ENCODE results near the gene SPINK4.

The SPINK4 gene

GRCh38 chr9:33263131-33264002, 23.4 kb downstream of the SPINK4 start:
- DNase-seq: peak; percentile 6 to 20

- peak; percentile 23 to 26 for DNase-seq
These were observed 24.1 kb downstream of the SPINK4 start for GRCh38 chr9:33264003-33264472.

- DNase-seq: peak; percentile 100
These were observed 24.7 kb downstream of the SPINK4 start, which contains the start of the genes BAG1 and CHMP5 for GRCh38 chr9:33264473-33265177. BAG1 (minus strand) TSS chr9:33264708. CHMP5 (plus strand) TSS chr9:33265049; CDS start chr9:33265079, 30 bp downstream.

- no peak for DNase-seq
These were observed 25.4 kb downstream of the SPINK4 start for GRCh38 chr9:33265211-33265865.

GRCh38 chr9:33267151-33267767, 27.3 kb downstream of the SPINK4 start:
- no peak for DNase-seq

- no peak for DNase-seq
These were observed 30.2 kb downstream of the SPINK4 start for GRCh38 chr9:33270146-33270545.

DNA sequence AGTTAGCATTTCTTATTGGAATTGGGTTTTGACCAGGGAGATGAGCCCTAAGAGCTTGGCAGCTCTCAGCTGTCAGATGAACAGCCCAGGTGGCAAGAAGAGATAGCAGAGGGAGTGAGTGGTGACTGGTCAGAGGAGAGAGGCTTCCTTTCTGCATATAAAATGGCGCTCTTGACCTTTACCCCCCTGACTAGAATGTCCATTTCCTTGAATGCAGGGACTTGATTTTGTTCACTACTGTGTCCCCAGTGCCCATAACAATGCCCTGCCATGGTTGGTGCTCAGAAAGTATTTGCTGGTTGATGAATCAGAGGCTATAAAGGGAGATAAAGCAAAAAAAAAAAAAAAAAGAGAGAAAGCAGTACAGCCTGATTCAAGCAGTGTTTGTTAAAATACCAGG, 32.1 kb downstream of the SPINK4 start:
- DNase-seq: no peak

DNA sequence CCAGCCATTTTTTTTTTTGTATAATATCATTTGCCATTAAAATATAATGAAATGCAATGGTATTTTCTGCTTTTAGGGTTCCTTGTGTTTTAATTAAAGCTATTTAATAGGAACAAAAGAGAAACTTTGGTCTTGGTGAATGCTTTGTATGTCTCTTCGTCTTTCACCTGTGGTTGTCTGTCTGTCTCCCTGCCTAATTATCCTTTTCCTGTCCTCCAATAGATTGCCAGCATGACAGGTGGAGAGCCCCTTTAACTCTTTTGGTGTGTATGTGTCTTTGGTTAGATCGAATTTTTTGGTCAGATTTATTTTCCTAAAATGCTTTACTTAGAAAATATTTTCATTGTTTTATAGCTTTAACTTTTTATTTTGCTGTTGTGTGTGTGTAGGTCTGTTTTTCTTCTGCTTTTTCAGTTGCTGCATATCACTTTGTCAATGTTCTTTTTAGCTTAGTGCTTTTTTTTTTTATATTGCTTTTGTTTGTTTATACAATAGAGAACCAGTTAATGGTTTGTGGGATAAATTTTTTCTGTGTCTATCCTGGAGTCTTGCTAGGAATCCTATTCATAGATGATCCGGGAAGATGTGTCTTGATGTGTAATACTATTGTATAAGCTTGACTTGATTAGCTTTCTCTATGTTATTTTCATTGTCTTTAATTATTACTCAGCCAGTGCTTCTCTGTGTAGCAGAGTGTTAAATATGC, 33.5 kb downstream of the SPINK4 start:
- DNase-seq: no peak

DNA sequence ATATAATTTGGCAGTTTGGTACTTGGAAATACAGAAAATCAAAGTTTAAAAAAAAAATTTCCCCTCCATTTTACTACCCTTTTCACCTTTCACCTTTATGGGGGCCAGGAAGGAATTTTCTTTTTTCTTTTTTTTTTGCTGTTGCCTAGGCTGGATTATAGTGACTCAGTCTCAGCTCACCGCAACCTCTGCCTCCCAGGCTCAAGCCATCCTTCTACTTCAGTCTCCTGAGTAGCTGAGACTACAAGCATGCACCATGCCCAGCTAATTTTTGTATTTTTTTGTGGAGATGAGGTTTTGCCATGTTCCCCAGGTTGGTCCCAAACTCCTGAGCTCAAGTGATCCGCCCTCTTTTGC, 34.0 kb downstream of the SPINK4 start:
- no peak for DNase-seq

GRCh38 chr9:33277484-33277883, 37.5 kb downstream of the SPINK4 start:
- no peak for DNase-seq

DNA sequence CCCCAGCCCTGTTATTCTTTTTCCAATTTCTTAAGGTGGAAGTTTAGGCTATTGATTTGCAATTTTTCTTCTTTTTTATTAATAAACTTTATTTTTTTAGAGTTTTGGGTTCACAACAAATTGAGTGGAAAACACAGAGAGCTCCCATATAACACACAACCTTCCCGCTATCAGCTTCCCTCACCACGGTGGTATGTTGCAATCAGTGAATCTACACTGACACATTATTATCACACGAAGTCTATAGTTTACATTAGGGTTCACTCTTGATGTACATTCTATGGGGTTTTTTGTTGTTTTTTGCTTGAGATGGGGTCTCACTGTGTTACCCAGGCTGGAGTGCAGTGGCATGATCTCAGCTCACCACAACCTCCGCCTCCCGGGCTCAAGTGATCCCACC, 45.5 kb downstream of the SPINK4 start:
- no peak for DNase-seq

DNA sequence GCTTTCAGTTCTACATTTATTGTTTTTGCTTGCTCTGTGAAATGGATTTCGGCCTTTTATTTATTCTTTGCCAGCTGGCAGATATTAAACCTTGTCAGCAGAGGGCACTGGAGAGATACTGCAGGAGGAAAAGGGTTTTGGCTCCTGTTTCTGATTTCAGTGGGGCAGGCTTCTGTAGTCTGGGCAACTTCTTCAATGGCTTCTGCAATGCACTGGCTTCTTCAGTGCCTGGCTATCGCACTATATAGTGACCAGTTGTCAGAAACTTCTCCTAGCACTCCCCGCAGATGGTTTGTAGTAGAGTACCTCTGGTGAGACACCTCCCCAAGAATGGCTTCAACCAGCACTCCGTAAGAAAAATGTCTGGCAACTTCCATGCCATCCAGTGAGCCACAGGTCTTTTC, 47.1 kb downstream of the SPINK4 start:
- DNase-seq: peak; percentile 21 to 25

GRCh38 chr9:33288235-33288634, 48.3 kb downstream of the SPINK4 start:
- no peak for DNase-seq

DNA sequence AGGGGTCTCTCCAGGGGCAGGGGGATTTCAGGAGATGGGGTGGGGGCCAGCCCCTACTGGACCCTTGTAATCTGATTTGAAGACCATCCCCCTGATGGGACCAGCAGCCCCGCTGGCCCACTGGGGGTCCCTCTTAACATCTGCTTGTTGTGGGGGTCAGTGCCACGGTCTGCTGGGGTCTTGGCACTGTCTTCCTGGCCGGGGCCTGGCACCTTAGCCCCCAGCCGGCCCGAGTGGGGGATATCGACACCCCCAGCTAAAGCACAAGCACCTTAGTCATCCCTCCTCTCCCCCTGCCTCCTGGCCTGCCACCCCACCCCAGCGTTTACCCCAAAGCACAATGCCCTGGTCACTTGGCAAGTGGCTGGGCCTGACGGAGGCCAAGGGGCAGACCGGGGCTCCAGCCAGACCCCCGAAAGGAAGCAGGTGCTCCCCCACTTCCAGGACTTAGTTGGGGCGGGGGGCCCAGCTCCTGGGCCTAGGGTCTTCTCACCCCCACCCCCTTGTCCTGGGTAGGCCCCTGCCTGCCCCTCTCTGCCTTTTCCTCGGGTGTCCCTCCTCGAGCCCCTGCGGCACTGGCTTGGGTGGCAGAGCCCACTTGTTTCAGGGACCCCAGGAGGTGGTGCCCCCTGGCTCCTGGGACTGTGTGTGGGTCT, 49.0 kb downstream of the SPINK4 start:
- DNase-seq: no peak

DNA sequence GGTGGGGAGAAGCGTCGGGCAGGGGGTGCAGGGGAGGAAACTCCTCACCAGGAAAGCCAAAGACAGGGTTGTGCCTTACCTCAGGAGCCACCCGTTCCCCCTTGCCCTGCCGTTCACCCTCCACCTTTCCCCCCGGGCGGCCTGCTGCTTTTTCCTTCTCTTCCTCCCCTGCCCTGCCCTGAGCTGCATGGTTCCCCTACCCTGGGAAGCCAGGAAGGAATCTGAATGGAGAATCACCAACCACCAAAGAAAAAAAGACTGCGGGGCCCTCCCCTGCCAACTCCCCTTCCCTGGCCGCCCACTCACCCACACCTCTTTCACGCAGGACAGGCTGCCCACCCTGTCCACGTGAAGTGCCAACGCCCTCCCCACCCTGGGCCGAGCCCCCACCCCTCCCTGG, 49.5 kb downstream of the SPINK4 start:
- DNase-seq: peak in 1 of 2 experiments; percentile 21

- DNase-seq: no peak
These were observed 49.9 kb downstream of the SPINK4 start for GRCh38 chr9:33289936-33290246.

DNA sequence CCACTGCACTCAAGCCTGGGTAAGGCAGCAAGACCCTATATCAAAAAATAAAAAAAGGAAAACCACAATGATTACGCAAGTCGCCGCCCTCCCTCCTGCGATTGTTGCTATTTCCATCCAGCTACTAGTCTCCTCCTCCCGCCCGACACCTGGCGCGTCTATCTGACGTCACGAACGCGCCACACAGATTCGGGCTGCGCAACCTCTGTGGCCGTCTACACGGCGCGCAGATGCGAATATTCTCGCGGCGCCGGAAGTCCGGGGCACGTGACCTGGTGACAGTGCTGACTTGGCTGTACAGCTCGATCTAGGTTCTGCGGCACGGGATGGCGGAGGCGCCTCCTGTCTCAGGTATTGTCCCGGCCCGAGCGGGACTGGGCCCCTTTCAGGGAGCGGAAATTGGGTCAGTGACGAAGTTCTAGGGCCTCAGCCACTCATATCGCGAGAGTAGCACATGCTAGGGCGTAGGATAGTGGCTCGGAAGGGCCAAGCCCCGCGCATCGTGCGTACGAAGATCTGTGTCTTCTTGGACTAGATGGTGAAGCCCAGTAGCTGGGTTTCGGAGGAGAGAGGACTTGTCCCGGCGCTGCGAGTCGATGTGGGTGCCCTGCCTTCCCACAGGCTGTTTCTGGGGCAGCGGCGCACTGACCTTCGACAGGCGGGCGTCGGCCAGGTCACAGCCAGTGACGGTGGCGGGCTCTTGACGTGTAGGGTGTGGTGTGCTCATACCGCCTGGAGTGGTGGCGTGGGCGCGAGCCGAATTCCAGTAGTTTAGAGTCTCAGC, 50.5 kb downstream of the SPINK4 start, which contains the start of gene NFX1:
Gene NFX1 (plus strand): TSS at position 270 of the 784 bp plus-strand sequence. CDS start 57 bp downstream, at position 327.
- peak; percentile 97 for DNase-seq

DNA sequence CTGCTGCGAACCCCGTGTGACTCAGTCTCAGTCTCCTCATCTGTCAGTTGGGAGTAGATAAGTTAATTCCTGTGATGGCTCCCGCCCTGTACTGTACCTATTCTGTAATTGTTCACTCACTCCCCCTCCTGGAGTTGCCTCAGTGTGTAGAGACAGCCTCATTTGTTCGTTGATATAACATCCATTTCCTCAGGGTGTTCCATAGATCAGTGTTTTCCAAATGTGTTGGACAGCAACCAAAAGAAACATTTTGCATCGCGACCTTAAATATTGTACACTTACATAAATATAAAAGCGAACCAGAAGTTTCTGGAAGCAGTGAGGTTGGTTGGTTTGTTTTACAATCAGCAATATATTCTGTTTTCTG, 51.0 kb downstream of the SPINK4 start:
- DNase-seq: no peak

GRCh38 chr9:33291901-33292300, 51.9 kb downstream of the SPINK4 start:
- no peak for DNase-seq

- DNase-seq: no peak
These were observed 53.8 kb downstream of the SPINK4 start for GRCh38 chr9:33293782-33294181.
